IMR-90 (cell line): ENCODE data around the gene CFL2. TPM values are rescaled to one million over a fixed set of nuclear protein-coding genes. Genes with fewer than 3 reads are reported as not detected.

Experiments used
- ATAC-seq: fragments of 200-7000 bp; cut with Tn5 transposase; 2 replicates; pipeline ENCODE4 v1.9.1; 2020; ENCODE audit warnings: low read depth, mild to moderate bottlenecking, moderate library complexity
- BruUV-seq: library from RNA; stranded (reverse); fragments of 400-500 nt; replicated peaks from 2 replicates; lab custom pipeline; 2021; lab: Mats Ljungman, UMichigan
- CTCF ChIA-PET: fragments of 300-600 bp; formaldehyde crosslinking; extraction: SDS; loops from one replicate; lab custom pipeline; 2021; ENCODE audit warnings: antibody characterized with exemption; lab: Yijun Ruan, JAX
- POLR2A ChIA-PET: fragments of 300-600 bp; sonication (Branson Sonifier 250); formaldehyde crosslinking; loops from one replicate; lab custom pipeline; 2022; ENCODE audit warnings: antibody characterized with exemption; ENCODE audit not compliant: unreplicated experiment; lab: Charles Lee
- DNase-seq: peaks from one replicate; pipeline ENCODE4 v3.0.0; 2013
- H2AFZ ChIP-seq: replicated peaks from 2 replicates; pipeline ENCODE3; 2013; ENCODE audit warnings: low read length, mild to moderate bottlenecking; ENCODE audit not compliant: poor library complexity
- H2AK5ac ChIP-seq: 2 replicates; pipeline ENCODE4 v1.6.1; 2013; ENCODE audit warnings: low read depth, low read length, inconsistent platforms
- H2AK9ac ChIP-seq: replicated peaks from 2 replicates; pipeline ENCODE3; 2013; ENCODE audit warnings: mild to moderate bottlenecking, low read depth, low read length, moderate library complexity; ENCODE audit not compliant: poor library complexity
- H2BK120ac ChIP-seq: 2 replicates; pipeline ENCODE4 v1.6.1; 2013; ENCODE audit warnings: low read depth, low read length, inconsistent platforms
- H2BK15ac ChIP-seq: 3 replicates; pipeline ENCODE4 v1.6.1; 2013; ENCODE audit warnings: low read depth, low read length, inconsistent platforms
- H2BK20ac ChIP-seq: 2 replicates; pipeline ENCODE4 v1.6.1; 2013; ENCODE audit warnings: low read depth, mild to moderate bottlenecking, inconsistent platforms, low read length, moderate library complexity
- H2BK5ac ChIP-seq: 2 replicates; pipeline ENCODE4 v1.6.1; 2013; ENCODE audit warnings: mild to moderate bottlenecking, low read depth, low read length, inconsistent platforms; ENCODE audit not compliant: poor library complexity, severe bottlenecking
- H3K14ac ChIP-seq: replicated peaks from 2 replicates; pipeline ENCODE4 v1.6.1; 2013; ENCODE audit warnings: low read depth, low read length, inconsistent platforms
- H3K18ac ChIP-seq: 2 replicates; pipeline ENCODE4 v1.6.1; 2013; ENCODE audit warnings: low read depth, low read length, control low read depth
- H3K23ac ChIP-seq: 2 replicates; pipeline ENCODE4 v1.6.1; 2013; ENCODE audit warnings: low read depth, low read length, inconsistent platforms
- H3K27ac ChIP-seq: 2 replicates; pipeline ENCODE4 v1.5.1; 2013; ENCODE audit warnings: mild to moderate bottlenecking, control low read depth, low read length; ENCODE audit not compliant: insufficient read depth
- H3K27me3 ChIP-seq: 2 replicates; pipeline ENCODE4 v1.6.1; 2013; ENCODE audit warnings: low read length; ENCODE audit not compliant: control insufficient read depth, insufficient read depth
- H3K36me3 ChIP-seq: 2 replicates; pipeline ENCODE4 v1.6.1; 2013; ENCODE audit warnings: low read length, mixed read lengths; ENCODE audit not compliant: control insufficient read depth, insufficient read depth
- H3K4ac ChIP-seq: 2 replicates; pipeline ENCODE4 v1.6.1; 2013; ENCODE audit warnings: low read depth, low read length, inconsistent platforms
- H3K4me1 ChIP-seq: 2 replicates; pipeline ENCODE4 v1.6.1; 2013; ENCODE audit warnings: low read length, mixed read lengths; ENCODE audit not compliant: control insufficient read depth, insufficient read depth
- H3K4me2 ChIP-seq: 2 replicates; pipeline ENCODE4 v1.6.1; 2013; ENCODE audit warnings: low read depth, mild to moderate bottlenecking, control low read depth, low read length, moderate library complexity
- H3K4me3 ChIP-seq: 2 replicates; pipeline ENCODE4 v1.5.1; 2013; ENCODE audit warnings: low read depth, mild to moderate bottlenecking, control low read depth, low read length, moderate library complexity; ENCODE audit not compliant: insufficient read depth
- H3K56ac ChIP-seq: 2 replicates; pipeline ENCODE4 v1.6.1; 2013; ENCODE audit warnings: low read length, inconsistent platforms; ENCODE audit not compliant: insufficient read depth; ENCODE audit errors: extremely low read depth
- H3K79me1 ChIP-seq, 2 experiments: 2 replicates each; pipeline ENCODE4 v1.6.1; 2013; ENCODE audit warnings: low read length in 2 of 2, inconsistent platforms in 1 of 2, low read depth in 1 of 2
- H3K9ac ChIP-seq: 2 replicates; pipeline ENCODE4 v1.6.1; 2013; ENCODE audit warnings: low read depth, low read length, control low read depth
- H3K9me1 ChIP-seq: 2 replicates; pipeline ENCODE4 v1.6.1; 2013; ENCODE audit warnings: low read length, inconsistent platforms; ENCODE audit not compliant: insufficient read depth
- H3K9me3 ChIP-seq: 2 replicates; pipeline ENCODE4 v1.6.1; 2013; ENCODE audit warnings: low read length; ENCODE audit not compliant: control insufficient read depth, insufficient read depth
- H4K20me1 ChIP-seq: 2 replicates; pipeline ENCODE4 v1.6.1; 2013; ENCODE audit warnings: low read length, inconsistent platforms; ENCODE audit not compliant: insufficient read depth
- H4K5ac ChIP-seq: 2 replicates; pipeline ENCODE4 v1.6.1; 2013; ENCODE audit warnings: mild to moderate bottlenecking, low read depth, low read length, control low read depth
- H4K8ac ChIP-seq, 2 experiments: 2 replicates each; pipeline ENCODE4 v1.6.1; 2013; ENCODE audit warnings: low read depth in 2 of 2, low read length in 2 of 2, control low read depth in 1 of 2, inconsistent platforms in 1 of 2
- H4K91ac ChIP-seq: 2 replicates; pipeline ENCODE4 v1.6.1; 2013; ENCODE audit warnings: low read depth, low read length, inconsistent platforms; ENCODE audit not compliant: insufficient read depth
- BHLHE40 ChIP-seq: fragments of 150-350 bp; IDR thresholded peaks from 2 replicates; pipeline ENCODE4 v1.6.1; 2016; ENCODE audit warnings: mild to moderate bottlenecking, low read depth, low read length
- CEBPB ChIP-seq: IDR thresholded peaks from 2 replicates; pipeline ENCODE4 v1.6.1; 2012; ENCODE audit warnings: low read depth, low read length, improper control_type of control experiment
- CHD1 ChIP-seq: IDR thresholded peaks from 2 replicates; pipeline ENCODE4 v1.6.1; 2012; ENCODE audit warnings: low read depth, low read length, improper control_type of control experiment
- CTCF ChIP-seq: conservative IDR thresholded peaks from 2 replicates; pipeline ENCODE4 v1.5.1; 2012; ENCODE audit warnings: mild to moderate bottlenecking, low read depth, low read length, improper control_type of control experiment
- ELK1 ChIP-seq: fragments of 150-350 bp; IDR thresholded peaks from 2 replicates; pipeline ENCODE4 v1.6.1; 2016; ENCODE audit warnings: low read depth, mild to moderate bottlenecking, low read length, moderate library complexity, borderline replicate concordance
- MAFK ChIP-seq: IDR thresholded peaks from 2 replicates; pipeline ENCODE4 v1.6.1; 2012; ENCODE audit warnings: low read depth, low read length, improper control_type of control experiment
- MAZ ChIP-seq: IDR thresholded peaks from 2 replicates; pipeline ENCODE4 v1.6.1; 2012; ENCODE audit warnings: low read depth, mild to moderate bottlenecking, low read length, improper control_type of control experiment, moderate library complexity, borderline replicate concordance
- NFE2L2 ChIP-seq: fragments of 150-350 bp; IDR thresholded peaks from 2 replicates; pipeline ENCODE4 v1.6.1; 2016; ENCODE audit warnings: low read depth, mild to moderate bottlenecking, low read length
- POLR2A ChIP-seq: IDR thresholded peaks from 2 replicates; pipeline ENCODE4 v1.6.1; 2012; ENCODE audit warnings: mild to moderate bottlenecking, low read depth, low read length
- RAD21 ChIP-seq: IDR thresholded peaks from 2 replicates; pipeline ENCODE4 v1.6.1; 2012; ENCODE audit warnings: low read length, improper control_type of control experiment
- RCOR1 ChIP-seq: IDR thresholded peaks from 2 replicates; pipeline ENCODE4 v1.6.1; 2012; ENCODE audit warnings: mild to moderate bottlenecking, low read length, improper control_type of control experiment; ENCODE audit not compliant: insufficient replicate concordance
- RFX5 ChIP-seq: IDR thresholded peaks from 2 replicates; pipeline ENCODE4 v1.8.0; 2012; ENCODE audit warnings: low read depth, mild to moderate bottlenecking, low read length, moderate library complexity
- SMC3 ChIP-seq: fragments of 150-350 bp; IDR thresholded peaks from 2 replicates; pipeline ENCODE4 v1.6.1; 2016; ENCODE audit warnings: low read depth, mild to moderate bottlenecking, antibody characterized with exemption, low read length, moderate library complexity
- USF2 ChIP-seq: fragments of 150-350 bp; IDR thresholded peaks from 2 replicates; pipeline ENCODE4 v1.6.1; 2017; ENCODE audit warnings: mild to moderate bottlenecking, antibody characterized with exemption, low read length, low read depth
- WGBS, 2 experiments: methylation state at CpG; one replicate each; pipeline versions ENCODE4 v1.1.5 to v1.1.7; 2013; ENCODE audit warnings: missing lambda C conversion rate in 2 of 2; ENCODE audit not compliant: insufficient read length in 1 of 2; ENCODE audit errors: extremely low coverage in 2 of 2; 5-methylcytosine and 5-hydroxymethylcytosine counted together
- dilution Hi-C: fragments of 300-500 bp; cut with HindIII; formaldehyde crosslinking; loops from one replicate; pipeline ENCODE4 v1.14.3; 2018; ENCODE audit warnings: low sequenced_read_pairs; ENCODE audit not compliant: unreplicated experiment
- in situ Hi-C: fragments of 300-500 bp; cut with MboI; formaldehyde crosslinking; loops from 3 replicates; pipeline ENCODE4 v1.14.3; 2019; ENCODE audit warnings: low sequenced_read_pairs, inconsistent platforms, mixed read lengths
- intact Hi-C: fragments of 100-400 bp; cut with micrococcal nuclease; formaldehyde crosslinking; loops from 2 replicates; pipeline ENCODE4 v1.10.0; 2022
- polyA plus RNA-seq, 3 experiments: library from polyadenylated mRNA; depleted of rRNA; stranded (reverse); fragments of >200 nt; gene quantifications; 2 replicates each; pipeline ENCODE4 v1.2.3, GENCODE V29; 2012; ENCODE audit warnings: low replicate concordance in 1 of 3
- total RNA-seq: library from RNA; depleted of rRNA; stranded (reverse); fragments of >200 nt; gene quantifications from 2 replicates; pipeline ENCODE4 v1.2.3, GENCODE V29; 2012

Gene CFL2
- total and polyA plus RNA-seq, 2 of the 4 experiments (the other 2 are of a cell fraction) = 106 to 151 TPM

GRCh38 chr14:34733245-34733644, 18.9 kb upstream of the CFL2 start:
- Histone ChIP-seq H2BK15ac (peak overlapping the region; percentile 96; the same call in 2 of the 3 replicates), H3K4ac (no peak overlapping the region), H4K5ac (no peak overlapping the region), H3K56ac (no peak overlapping the region), H3K27ac (no peak overlapping the region), H2AFZ (no peak overlapping the region), H3K9me1 (peaks cover 4% of the 10 kb centered on the region), H4K20me1 (no peaks in the 10 kb centered on the region), H2AK9ac (no peak overlapping the region), H3K79me1 (no peaks in the 10 kb centered on the region), H2BK5ac (peak overlapping the region; percentile 54), H3K27me3 (no peaks in the 10 kb centered on the region), H3K14ac (no peak overlapping the region), H3K4me1 (peaks cover 5% of the 10 kb centered on the region; the same call in 1 of the 2 replicates), H2AK5ac (no peak overlapping the region), H2BK120ac (no peak overlapping the region), H3K9ac (no peak overlapping the region), H3K4me3 (no peak overlapping the region), H4K8ac (peak overlapping the region in 1 of 2 experiments; percentile 43; a peak in 1 of 4 replicates), H3K9me3 (no peaks in the 10 kb centered on the region), H3K4me2 (no peak overlapping the region; the same call in 1 of the 2 replicates), H2BK20ac (0 out of 2 replicates have a peak overlapping the region, but pooled peaks have one; percentile 53), H4K91ac (no peak overlapping the region), H3K18ac (no peak overlapping the region), H3K36me3 (no peaks in the 10 kb centered on the region), H3K23ac (no peak overlapping the region)
- no TSS peak for BruUV-seq
- DNase-seq (peak; percentile 67), ATAC-seq (peak; percentile 91)
- in situ Hi-C loops = no loop called here
- dilution Hi-C loops = no loop called here
- POLR2A ChIA-PET = interaction anchor here (0.6 kb wide), 1 partner anchor 82 kb away, joined by 3 read pairs; no protein-coding TSS in a partner anchor
- WGBS, 2 experiments = no CpG with 5 or more reads among the region's 3 CpGs
- CTCF ChIA-PET = interaction anchor here (0.5 to 2.3 kb wide), 5 partner anchors 10 to 398 kb away, joined by 3 to 14 read pairs (median 4); no protein-coding TSS in a partner anchor
- TF ChIP-seq BHLHE40 (no peak), MAFK (no peak), RCOR1 (no peak), CEBPB (no peak), RAD21 (no peak), CTCF (no peak), RFX5 (no peak), POLR2A (no peak), NFE2L2 (no peak), CHD1 (no peak), MAZ (no peak), ELK1 (no peak), USF2 (no peak), SMC3 (no peak)
- intact Hi-C loops = no loop called here
